Stimulated activated CD4-positive, alpha-beta T cell treated with anti-CD3 and anti-CD28 coated beads, Interleukin-15, amount 100 ng/mL, for 48 hours (primary cell): ENCODE measurements around the gene DNAAF9.

Experiments used
- DNase-seq, 2 donors: peaks; one replicate each; pipeline ENCODE4 v3.0.0-alpha.2; 2020; ENCODE audit warnings: low read depth in 2 of 2

DNAAF9 gene

DNA sequence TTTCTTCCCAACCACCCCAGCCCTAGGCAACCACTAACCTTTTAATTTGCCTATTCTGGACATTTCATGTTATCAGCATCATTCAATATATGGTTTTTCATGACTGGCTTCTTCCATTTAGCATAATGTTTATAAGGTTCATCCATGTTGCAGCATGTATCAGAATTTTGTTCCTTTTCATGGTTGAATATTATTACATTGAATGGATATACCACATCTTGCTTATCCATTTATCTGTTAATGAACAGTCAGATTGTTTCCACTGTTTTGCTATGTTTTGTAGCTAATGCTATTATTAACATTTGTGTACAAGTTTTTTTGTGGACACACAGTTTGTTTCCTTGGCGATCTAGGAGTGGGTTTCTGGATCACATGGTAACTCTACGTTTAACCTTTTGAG is 3.0 kb upstream of the DNAAF9 start:
- no peak for DNase-seq

GRCh38 chr20:3409417-3409816 is 1.9 kb upstream of the DNAAF9 start:
- no peak for DNase-seq

DNA sequence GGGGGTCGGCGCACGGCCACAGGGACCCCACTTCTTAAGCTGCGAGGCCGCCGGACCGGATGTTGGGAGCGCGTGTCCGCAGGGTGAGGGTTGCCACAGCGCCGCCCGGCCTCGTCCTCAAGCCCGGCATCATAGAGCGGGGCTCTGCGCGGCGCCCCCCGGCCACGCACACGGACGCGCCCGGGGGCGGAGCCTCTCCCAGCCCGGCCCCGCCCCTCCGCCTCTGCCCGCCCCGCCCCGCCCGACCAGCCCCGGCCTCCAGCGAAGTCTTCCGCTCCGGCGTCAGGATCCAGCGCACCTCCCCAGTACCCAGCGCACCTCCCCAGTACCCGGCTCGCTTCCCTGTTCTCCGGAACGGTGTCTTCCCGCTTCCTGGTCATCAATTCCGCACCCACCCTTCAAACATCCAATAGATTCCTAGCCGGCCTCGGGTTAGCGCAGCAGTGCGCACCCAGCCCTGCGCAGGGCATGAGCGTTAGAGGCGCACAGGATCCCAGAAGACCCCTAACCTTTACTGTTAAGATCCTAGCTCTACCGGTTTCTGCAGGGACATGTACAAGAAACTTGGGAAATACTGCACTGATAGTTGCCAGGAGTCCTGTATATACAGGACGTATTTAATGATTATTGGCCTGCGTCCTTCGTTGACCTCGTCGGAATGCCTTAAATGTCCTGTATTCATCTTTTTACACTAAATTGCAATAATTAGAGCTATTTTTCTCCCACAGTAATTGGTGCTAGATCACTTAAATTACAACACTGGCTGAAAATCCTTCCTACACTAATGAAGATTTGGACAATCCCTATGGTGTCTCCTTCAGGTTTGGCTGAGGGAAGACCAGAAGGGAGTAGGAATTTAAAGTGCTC is 535 bp upstream of the DNAAF9 start:
- DNase-seq, result peak; percentile 42 to 43

DNA sequence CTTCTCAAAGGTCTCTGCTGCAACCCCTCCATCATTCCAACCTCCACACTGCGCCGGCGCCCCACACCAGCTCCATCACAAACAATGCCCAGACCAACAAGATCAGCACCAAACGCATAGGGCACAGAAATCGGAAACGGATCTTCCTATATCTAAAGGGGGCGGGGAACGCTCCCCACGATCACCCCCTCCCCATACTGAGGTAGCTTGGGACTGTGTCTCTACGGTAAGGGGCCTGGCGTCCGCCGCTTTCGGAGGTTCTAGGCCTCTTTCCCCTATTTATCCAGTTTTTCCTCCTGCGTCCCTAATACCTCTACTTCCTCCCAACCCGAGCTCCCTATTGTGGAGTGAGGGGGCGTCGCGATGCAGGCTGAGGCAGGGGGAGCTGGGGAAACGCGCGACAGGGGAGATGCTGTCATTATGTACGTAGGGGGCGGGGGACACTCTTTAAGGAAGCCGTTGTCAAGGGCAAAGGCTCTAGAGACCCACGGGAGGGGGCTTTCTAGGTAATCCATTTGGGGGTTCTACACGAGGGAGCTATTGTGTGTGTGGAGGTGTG is 909 bp downstream of the DNAAF9 start:
- no peak for DNase-seq

DNA sequence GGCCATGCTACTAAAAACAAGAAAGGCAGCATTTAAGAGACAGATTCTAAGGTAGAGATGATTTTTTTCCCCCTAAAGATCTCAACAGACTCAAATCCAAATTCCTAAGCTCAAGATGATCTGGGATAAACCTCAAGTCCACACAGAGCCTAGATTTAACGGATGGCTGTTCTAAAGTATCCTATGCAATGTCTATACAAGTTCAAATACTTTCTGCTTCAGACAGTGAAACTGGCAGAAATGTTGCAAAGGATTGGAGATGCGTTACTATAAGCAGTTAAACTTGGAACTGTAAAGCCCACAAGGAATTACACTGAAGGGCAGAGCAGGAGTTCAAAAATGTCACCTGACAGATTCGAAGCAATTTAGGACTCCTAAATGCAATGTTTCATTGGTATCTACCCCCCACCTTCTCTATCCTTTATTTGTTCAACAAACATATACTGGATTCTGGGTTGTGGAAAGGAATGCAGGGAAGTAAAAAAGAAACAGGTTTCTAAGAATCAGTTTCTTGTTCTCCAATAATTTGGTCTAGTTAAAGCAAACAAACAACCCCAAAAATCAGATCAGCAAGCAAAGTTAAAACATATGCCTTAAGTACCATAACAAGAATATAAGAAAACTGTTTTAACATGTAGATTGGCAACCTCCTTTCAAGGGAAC is 1.6 kb downstream of the DNAAF9 start:
- no peak for DNase-seq

DNA sequence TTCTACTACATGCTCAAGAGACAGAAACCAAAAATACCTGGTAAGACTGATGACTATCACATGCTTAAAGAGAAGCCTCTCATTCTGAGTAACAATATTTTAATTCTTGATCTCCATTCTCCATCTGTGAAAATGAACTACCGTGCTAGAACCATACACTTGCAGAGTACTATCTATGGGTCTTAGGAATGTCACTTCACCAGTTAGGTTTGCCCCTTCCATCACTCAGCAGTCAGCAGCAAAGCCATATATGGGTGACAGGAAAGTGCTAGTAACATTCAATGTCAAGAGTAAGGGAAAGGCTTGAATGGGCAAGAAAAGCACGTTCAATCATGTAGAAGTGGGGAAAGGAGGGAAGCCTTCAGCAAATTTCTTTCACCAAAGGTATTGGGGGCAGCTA is 2.3 kb downstream of the DNAAF9 start:
- DNase-seq, result no peak

- no peak for DNase-seq
Observed at GRCh38 chr20:3404402-3404801, 3.1 kb downstream of the DNAAF9 start.

DNA sequence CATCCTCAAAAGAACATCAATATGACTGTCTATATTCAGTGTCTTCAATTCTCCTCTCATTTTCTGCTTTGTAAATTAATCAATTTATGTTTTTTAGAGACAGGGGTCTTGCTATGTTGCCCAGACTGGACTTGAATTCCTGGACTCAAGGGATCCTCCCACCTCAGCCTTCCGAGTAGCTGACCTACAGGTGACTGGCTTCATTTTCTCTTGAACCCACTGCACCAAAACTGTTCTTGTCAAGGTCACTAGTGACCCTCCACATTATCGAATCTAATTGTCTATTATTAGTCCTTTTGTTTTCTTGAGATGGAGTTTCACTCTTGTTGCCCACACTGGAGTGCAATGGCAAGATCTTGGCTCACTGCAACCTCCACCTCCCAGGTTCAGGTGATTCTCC is 3.7 kb downstream of the DNAAF9 start:
- no peak for DNase-seq

GRCh38 chr20:3402453-3402852 is 5.0 kb downstream of the DNAAF9 start:
- DNase-seq, result no peak

- DNase-seq, result no peak
Observed at GRCh38 chr20:3400260-3401155, 7.0 kb downstream of the DNAAF9 start.

- no peak for DNase-seq
Observed at GRCh38 chr20:3398681-3399252, 8.7 kb downstream of the DNAAF9 start.

DNA sequence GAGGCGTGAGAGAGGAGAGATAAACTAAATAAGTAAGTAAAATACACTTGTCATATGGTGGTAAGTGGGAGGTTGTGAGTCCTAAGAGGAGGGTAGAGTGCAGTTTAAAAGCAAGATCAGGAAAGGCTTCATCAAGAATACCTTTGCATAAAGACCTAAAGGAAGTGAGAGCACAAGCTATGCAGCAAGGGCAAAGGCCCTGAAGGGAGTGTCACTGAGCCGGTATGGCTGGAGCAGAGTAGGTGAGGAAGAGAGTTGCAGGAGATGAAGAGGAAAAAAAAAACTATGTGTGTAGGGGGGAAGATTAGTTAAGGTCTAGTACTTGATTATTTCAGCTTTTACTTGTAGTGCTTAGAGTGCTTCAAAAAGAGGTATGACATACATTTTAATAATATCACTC is 11.0 kb downstream of the DNAAF9 start:
- no peak for DNase-seq

- no peak for DNase-seq
Observed at GRCh38 chr20:3392756-3393155, 14.7 kb downstream of the DNAAF9 start.

GRCh38 chr20:3390759-3391425 is 16.6 kb downstream of the DNAAF9 start:
- no peak for DNase-seq

DNA sequence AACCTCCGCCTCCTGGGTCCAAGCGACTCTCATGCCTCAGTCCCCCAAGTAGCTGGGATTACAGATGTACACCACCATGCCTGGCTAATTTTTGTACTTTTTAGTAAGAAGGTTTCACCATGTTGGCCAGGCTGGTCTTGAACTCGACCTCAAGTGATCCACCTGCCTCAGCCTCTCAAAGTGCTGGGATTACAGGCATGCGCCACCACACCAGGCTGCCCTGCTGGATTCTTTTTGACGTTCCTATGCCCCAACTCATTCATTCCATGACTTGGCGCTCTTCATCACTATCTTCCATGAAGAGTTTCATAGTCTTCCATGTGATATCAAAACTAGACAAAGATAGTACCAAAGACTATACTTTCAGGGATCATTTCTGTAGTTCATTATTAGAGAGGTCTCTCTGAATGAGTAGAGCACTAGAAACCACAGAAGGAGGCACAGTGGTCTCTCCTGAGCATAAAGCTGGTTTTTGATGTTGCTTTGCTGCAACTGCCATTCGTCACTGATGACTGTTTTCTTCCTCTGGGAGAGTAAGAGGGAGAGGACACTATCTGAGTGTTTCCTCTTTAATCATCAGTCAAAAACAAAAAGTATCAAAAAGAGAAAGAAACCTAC is 23.5 kb downstream of the DNAAF9 start:
- DNase-seq, result peak; percentile 36 to 40

- DNase-seq, result no peak
Observed at GRCh38 chr20:3382836-3383235, 24.6 kb downstream of the DNAAF9 start.

DNA sequence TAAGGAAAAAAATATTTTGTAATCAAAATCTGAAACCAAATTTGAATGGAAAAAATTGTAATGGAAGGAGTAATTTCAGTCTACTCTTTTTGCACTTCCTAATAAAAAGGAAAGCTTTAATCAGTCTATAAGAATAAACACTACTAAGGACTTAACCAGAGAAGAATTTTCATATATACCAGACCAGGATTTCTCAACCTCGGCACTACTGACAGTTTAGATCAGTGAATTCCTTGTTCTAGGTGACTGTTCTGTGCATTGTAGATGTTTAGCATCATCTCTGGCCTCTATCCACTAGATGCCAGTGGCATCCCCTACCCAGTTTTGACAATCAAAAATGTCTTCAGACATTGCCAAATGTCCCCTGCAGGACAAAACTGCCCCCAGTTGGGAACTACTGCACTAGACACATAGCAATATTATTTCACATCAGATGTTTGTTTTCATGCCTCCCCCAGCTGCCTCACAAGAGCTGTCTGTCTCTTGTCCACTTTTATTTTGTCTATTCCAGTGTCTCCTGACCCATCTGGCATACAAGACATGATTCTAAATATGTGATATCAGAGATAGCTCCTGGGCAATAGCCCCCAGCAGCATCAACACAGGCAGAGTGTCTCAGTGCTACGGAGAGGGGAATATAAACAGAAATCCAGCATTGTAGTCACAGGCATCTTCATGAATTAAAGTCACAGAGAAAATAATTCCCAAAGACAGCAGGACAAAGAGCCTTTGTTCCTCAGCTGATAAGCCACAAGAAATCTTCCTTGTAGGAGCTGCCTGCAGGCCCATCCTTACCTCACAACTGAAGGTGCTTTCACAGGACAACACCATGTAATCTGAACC is 27.0 kb downstream of the DNAAF9 start:
- DNase-seq, result no peak

- DNase-seq, result no peak
Observed at GRCh38 chr20:3378138-3378537, 29.3 kb downstream of the DNAAF9 start.

GRCh38 chr20:3377644-3378043 is 29.8 kb downstream of the DNAAF9 start:
- DNase-seq, result no peak

DNA sequence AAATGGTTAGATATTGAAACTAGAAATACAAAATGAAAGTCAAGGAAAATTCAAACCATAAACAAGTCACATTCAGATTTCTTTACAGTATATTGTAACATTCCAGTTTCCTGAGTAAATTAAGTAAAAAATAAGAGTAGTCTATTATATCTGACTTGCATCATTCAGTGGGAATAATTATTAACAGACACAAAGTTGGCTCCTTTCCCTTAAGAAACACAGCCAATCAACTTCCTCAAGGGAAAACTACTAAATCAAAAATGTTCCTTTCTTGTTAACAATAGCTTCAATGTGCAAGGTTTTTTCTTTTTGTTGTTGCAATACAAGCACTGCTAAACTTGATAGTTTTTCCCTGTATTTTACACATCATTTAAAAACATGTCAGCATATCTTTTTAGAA is 33.2 kb downstream of the DNAAF9 start:
- DNase-seq, result no peak
